Psoas muscle (tissue), 8 donors: ENCODE results near the gene ZNRF2. TPM values are rescaled to one million over a fixed set of nuclear protein-coding genes. Genes with fewer than 3 reads are reported as not detected.

Source experiments
- ATAC-seq, 4 donors: fragments of 200-7000 bp; cut with Tn5 transposase; one replicate each; pipeline ENCODE4 v1.9.1; 2020; ENCODE audit warnings: moderate library complexity in 3 of 4, mild to moderate bottlenecking in 2 of 4
- DNase-seq, 2 donors: peaks; one replicate each; pipeline ENCODE4 v3.0.0-alpha.2; 2020
- H3K27ac ChIP-seq: fragments of 200-600 bp; one replicate; pipeline ENCODE4 v1.8.0; 2022
- H3K27me3 ChIP-seq, 3 donors: fragments of 200-600 bp in 1 of 3; one replicate each; pipeline versions ENCODE4 v1.6.1 to v1.8.0; 2013 to 2022; ENCODE audit warnings: low read length in 2 of 3, mild to moderate bottlenecking in 2 of 3, moderate library complexity in 1 of 3; ENCODE audit not compliant: insufficient read depth in 3 of 3
- H3K36me3 ChIP-seq, 2 donors: fragments of 200-600 bp in 1 of 2; one replicate each; pipeline versions ENCODE4 v1.6.1 to v1.8.0; 2013 to 2022; ENCODE audit warnings: low read depth in 1 of 2, mild to moderate bottlenecking in 1 of 2, moderate library complexity in 1 of 2; ENCODE audit not compliant: insufficient read depth in 1 of 2
- H3K4me1 ChIP-seq: fragments of 200-600 bp; one replicate; pipeline ENCODE4 v1.8.0; 2022
- H3K4me3 ChIP-seq: fragments of 200-600 bp; one replicate; pipeline ENCODE4 v1.8.0; 2022; ENCODE audit warnings: mild to moderate bottlenecking
- H3K9me3 ChIP-seq: fragments of 200-600 bp; one replicate; pipeline ENCODE4 v1.8.0; 2022
- WGBS, 3 donors: extraction: QIAGEN DNeasy Blood & Tissue Kit; methylation state at CpG; one replicate each; pipeline versions ENCODE4 v1.1.6 to v1.1.7; 2013; 5-methylcytosine and 5-hydroxymethylcytosine counted together
- intact Hi-C, 2 donors: fragments of 100-400 bp; cut with DNase I; formaldehyde crosslinking; loops; one replicate each; pipeline versions ENCODE4 v1.11.0 to v1.14.2; 2022
- polyA plus RNA-seq, 3 donors: library from polyadenylated mRNA; stranded (reverse); fragments of 200-250 nt; gene quantifications; one replicate each; pipeline ENCODE4 v1.2.3, GENCODE V29; 2013
- total RNA-seq, 4 donors: library from RNA; stranded (reverse); fragmentation: NEBNext Ultra II Directional in 2 of 4; extraction: Animal tissue kit (Norgen Biotek cat#: 25700) in 2 of 4; gene quantifications; one replicate each; pipeline versions ENCODE4 v1.2.1 to v1.2.4, GENCODE V29; 2021 to 2023
- TF ChIP-seq, protein P1 (sequence below): fragments of 200-600 bp; IDR thresholded peaks from one replicate; pipeline ENCODE4 v1.8.0; 2022; ENCODE audit warnings: antibody characterized with exemption
- donor health status: healthy with polysubstance abuse.
- donor health status: DM: no; HTN: no; CAD: no; lungs with moderate emphysema.
- donor health status: Bipolar disorder and iron deficiency.
- donor health status: healthy.
- donor health status: DM: yes; HTN: yes; CAD: no.
- donor health status: DM: no; HTN: no; CAD: no.
- donor health status: DM: no; HTN: no; CAD: no.
- donor health status: DM: yes; HTN: yes; CAD: no.

The ZNRF2 gene
- total and polyA plus RNA-seq, 7 donors: 3.9 to 21.5 (median 10.2) TPM

DNA sequence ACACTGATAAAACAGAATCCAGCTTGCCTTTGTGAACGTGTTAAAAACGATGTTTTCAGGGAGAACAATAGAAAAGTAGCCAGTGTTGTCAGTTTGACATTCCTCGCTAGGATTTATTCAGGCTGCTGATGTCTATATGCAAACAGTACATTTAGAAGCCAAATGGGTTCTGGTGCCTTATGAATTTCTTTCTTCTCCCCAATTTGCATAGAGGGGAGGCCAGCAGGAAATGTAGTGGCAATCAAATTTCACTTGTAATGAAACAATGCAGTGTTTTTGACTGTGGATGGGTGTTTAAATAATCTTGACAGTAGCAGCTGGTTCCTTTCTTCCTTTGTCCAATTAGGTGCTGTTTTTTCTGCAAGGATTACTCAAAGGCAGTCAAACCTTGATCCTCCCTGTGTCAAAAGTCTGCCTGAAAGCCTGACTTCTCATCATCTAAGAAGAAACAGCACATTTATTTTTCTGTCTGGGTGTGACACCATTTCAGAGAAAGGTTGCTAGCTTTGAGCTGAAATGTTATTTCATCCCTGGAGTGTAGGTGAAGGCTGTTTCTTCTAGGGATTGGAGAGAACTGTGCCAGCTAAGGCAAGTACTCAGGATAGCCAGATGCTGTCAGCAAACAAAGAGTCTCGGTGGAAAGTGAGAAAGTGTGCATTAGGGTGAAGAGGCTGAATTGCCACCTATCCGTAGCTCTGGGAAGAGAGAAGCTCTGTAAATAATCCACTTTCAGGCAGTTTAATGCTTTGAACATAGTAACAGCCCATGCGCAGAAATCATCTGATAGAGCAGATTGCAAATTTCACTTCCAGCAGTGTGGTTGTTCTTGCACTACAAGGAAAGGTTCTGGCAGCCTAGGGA lies 36.6 kb upstream of the ZNRF2 start:
- intact Hi-C loops: no loop called here
- no peak for DNase-seq

DNA sequence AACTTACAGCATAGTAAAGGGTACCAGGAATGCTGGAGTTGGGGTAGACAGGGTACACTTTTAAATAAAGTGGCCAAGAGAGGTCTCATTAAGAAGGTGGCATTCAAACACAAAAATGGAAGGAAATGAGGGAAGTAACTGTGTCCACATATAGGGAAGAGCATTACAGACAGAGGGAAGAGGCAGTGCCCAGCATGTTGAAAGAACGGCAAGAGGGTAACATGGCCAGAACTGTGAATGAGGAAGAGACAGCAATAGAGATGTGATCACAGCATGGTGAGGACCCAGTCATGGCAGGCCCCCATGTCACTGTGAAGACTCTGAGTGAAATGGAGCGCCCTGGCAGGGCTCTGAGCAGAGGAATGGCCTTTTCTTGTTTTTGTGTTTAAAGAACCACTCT lies 35.1 kb upstream of the ZNRF2 start:
- peaks cover 22% of the 10 kb centered on the region for H3K4me1 ChIP-seq
- intact Hi-C loops: no loop called here

More for the DNA sequence above, 36.6 kb upstream of the ZNRF2 start:
- TF ChIP-seq, protein P1, sequence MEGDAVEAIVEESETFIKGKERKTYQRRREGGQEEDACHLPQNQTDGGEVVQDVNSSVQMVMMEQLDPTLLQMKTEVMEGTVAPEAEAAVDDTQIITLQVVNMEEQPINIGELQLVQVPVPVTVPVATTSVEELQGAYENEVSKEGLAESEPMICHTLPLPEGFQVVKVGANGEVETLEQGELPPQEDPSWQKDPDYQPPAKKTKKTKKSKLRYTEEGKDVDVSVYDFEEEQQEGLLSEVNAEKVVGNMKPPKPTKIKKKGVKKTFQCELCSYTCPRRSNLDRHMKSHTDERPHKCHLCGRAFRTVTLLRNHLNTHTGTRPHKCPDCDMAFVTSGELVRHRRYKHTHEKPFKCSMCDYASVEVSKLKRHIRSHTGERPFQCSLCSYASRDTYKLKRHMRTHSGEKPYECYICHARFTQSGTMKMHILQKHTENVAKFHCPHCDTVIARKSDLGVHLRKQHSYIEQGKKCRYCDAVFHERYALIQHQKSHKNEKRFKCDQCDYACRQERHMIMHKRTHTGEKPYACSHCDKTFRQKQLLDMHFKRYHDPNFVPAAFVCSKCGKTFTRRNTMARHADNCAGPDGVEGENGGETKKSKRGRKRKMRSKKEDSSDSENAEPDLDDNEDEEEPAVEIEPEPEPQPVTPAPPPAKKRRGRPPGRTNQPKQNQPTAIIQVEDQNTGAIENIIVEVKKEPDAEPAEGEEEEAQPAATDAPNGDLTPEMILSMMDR: no peak
- Histone ChIP-seq H3K27me3 (no peaks in the 10 kb centered on the region), H3K36me3 (no peaks in the 10 kb centered on the region), H3K4me1 (peaks cover 8% of the 10 kb centered on the region), H3K27ac (no peak overlapping the region), H3K4me3 (no peak overlapping the region), H3K9me3 (no peaks in the 10 kb centered on the region)
- 70 to 76% (median 75%) methylated on average over 6 of the region's 6 CpGs for WGBS, 3 donors
- no peak for ATAC-seq

DNA sequence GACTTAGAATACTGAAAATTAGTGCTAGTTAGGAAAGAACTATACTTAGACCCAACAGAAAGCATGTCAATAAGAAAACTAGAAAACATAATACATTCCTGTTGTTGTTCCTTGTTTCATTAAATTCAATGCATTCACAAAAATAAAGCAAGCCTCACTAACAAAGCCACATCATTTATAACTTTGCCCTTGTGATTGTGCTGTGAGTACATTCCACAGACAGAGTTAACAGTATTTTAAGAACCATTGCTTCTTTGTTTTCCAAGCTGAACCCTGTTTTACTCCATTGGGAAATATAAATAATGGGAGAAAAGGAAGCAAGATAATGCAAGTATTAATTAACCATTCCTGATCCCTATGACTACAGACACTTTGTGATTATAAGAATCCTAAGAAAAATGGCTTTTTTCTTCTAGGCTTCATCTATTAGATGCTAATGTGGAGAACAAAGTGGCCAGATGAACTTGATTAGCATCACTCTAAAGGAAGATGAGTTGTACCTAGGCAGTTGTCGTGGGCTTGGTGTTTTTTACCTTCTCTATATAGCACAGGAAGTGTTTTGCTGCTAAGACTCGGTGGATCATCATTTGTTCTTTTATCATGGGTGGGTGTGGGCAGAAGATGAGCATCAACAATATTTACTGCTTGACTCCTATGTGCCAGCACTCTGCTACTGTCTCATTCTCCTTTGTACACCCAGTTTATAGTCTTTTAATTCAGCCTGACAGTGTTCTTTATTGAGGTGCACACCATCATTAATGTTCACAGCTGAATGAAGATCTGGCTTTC lies 34.2 kb upstream of the ZNRF2 start:
- DNase-seq (no peak), ATAC-seq (no peak)
- intact Hi-C loops: no loop called here
- WGBS, 3 donors: 72 to 86% (median 78%) methylated on average over 2 of the region's 2 CpGs
- no peaks in the 10 kb centered on the region for H3K9me3 ChIP-seq
- no peaks in the 10 kb centered on the region for H3K36me3 ChIP-seq
- peaks cover 29% of the 10 kb centered on the region for H3K4me1 ChIP-seq
- H3K4me3 ChIP-seq: no peak overlapping the region
- TF ChIP-seq, protein P1: no peak
- no peak overlapping the region for H3K27ac ChIP-seq
- H3K27me3 ChIP-seq: no peaks in the 10 kb centered on the region

More for the DNA sequence above, 35.1 kb upstream of the ZNRF2 start:
- TF ChIP-seq, protein P1: no peak
- no peaks in the 10 kb centered on the region for H3K9me3 ChIP-seq
- H3K36me3 ChIP-seq: no peaks in the 10 kb centered on the region
- no peak overlapping the region for H3K4me3 ChIP-seq
- 81 to 89% (median 86%) methylated on average over 2 of the region's 2 CpGs for WGBS, 3 donors
- no peak overlapping the region for H3K27ac ChIP-seq
- DNase-seq: no peak
- ATAC-seq: no peak
- H3K27me3 ChIP-seq: no peaks in the 10 kb centered on the region

DNA sequence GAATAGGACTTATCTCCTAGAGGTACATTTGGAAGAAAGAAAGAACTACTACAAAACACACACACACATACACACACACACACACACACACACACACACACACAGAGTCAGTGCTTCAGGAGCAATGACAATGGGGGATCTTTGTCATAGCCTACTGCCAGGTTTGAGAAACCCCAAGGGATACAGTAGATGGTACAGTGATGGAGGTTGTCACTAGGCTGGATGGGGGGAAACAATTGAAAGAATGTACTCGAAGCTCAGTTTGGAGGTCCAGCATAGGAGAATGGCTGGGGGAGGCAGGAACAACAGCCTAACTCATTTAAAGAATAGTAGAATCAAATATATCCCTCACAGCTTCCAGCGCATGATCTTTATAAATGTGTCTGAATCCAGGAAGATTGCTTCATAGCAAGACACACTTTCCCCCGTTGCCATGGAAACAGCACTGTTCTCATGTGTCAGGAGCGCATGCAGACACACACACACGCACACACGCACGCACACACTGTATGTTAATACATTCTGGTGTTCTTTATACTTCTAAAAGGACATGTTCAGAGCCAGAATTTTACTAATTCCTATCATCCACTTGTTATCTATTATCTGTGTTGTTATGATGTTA lies 32.6 kb upstream of the ZNRF2 start:
- intact Hi-C loops: no loop called here
- no peak overlapping the region for H3K27ac ChIP-seq
- H3K9me3 ChIP-seq: no peaks in the 10 kb centered on the region
- H3K4me3 ChIP-seq: no peak overlapping the region
- TF ChIP-seq, protein P1: no peak
- no peak for DNase-seq
- peaks cover 29% of the 10 kb centered on the region for H3K4me1 ChIP-seq
- WGBS, 3 donors: 90 to 93% (median 91%) methylated on average over 7 of the region's 7 CpGs
- H3K36me3 ChIP-seq: no peaks in the 10 kb centered on the region
- no peaks in the 10 kb centered on the region for H3K27me3 ChIP-seq
- ATAC-seq: no peak
